ENCODE measurements around the gene TMEM196.

The TMEM196 gene

GRCh38 chr7:19772841-19773760, at the start of gene TMEM196:
Gene TMEM196 (minus strand): TSS chr7:19773617. CDS start chr7:19772696, 921 bp downstream.
- no peak for DNase-seq (ENCODE audit: low read depth in 2 of 2)

- DNase-seq (ENCODE audit: low read depth in 2 of 2) = no peak
Observed at GRCh38 chr7:19816128-19816527, 42.7 kb upstream of the TMEM196 start.

DNA sequence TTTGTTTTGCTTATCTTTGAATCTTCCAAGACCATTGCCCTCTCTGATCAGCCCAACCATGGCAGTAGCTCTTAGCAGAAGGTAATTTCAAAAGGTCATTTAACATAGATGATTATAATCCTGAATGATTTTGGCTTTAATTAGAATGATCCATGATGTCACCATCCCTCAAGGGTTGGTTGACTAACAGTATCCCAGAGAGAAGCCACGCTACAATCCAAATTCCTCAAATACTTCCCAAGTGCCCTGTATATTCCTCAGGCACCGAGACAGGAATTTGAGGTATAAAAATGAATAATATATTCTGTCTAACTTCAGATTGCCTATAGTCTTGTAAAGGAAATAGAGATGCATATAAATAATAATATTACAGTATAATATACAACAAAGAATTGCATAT, 42.1 kb upstream of the TMEM196 start:
- no peak for DNase-seq (ENCODE audit: low read depth in 2 of 2)

DNA sequence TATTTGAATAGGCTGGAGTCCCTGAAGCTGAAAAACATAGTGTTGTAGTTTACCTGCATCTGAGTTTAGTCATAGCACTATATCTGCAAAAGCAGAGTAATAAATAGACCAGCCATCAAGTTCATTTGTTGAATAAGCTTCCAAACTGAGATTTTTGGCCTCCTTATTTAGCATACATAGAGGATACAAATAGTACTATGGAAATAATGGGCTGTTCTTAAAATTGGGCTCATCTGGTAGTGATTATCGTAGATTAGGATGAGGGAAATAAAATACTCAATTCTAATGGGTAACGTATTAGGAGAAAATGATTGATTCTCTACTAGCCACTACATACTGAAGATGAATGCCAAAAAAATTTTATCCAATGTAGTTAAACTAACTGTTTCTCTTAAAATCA, 41.4 kb upstream of the TMEM196 start:
- no peak for DNase-seq (ENCODE audit: low read depth in 2 of 2)

- DNase-seq (ENCODE audit: low read depth in 2 of 2) = no peak
Observed at GRCh38 chr7:19811386-19811785, 38.0 kb upstream of the TMEM196 start.

DNA sequence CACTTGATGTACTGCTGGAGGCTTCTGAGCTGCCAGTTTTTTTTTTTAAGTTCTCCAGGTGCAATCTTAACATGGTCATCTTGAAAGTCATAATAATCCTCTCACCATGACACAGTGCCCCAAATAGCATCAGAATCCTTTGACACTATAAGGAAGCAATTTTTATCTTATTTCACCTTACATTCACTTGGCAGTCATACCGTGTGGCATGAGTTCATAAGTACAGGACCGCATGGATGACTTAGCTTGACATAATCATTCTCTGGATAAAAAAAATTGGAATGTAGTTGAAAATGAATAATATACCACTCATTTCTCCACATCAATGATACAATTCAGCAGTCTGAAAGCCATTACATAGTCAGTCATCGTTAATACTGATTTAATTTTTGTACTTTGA, 25.6 kb upstream of the TMEM196 start:
- no peak for DNase-seq (ENCODE audit: low read depth in 2 of 2)

GRCh38 chr7:19783541-19783940, 10.1 kb upstream of the TMEM196 start:
- DNase-seq (ENCODE audit: low read depth in 2 of 2) = no peak

DNA sequence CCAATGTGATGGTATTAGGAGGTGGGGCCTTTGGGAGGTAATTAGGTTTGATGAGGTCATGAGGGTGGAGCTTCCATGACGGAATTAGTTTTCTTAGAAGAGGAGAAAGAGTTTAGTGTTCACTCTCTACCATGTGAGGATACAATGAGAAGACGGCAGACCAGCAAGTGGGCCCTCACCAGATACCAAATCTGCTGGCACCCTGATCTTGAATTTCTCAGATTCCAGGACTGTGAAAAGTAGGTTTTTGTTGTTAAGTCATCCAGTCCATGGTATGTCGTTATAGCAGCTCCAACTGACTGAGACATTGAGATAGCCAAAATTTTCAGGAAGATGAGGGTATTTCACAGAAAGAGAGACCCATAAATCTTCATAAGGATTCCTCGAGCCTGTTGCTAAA, 3.6 kb upstream of the TMEM196 start:
- DNase-seq (ENCODE audit: low read depth in 2 of 2) = no peak

- DNase-seq (ENCODE audit: low read depth in 2 of 2) = no peak
Observed at GRCh38 chr7:19775578-19775977, 2.2 kb upstream of the TMEM196 start.

- DNase-seq (ENCODE audit: low read depth in 2 of 2) = no peak
Observed at GRCh38 chr7:19772306-19772705, 1.1 kb downstream of the TMEM196 start.

DNA sequence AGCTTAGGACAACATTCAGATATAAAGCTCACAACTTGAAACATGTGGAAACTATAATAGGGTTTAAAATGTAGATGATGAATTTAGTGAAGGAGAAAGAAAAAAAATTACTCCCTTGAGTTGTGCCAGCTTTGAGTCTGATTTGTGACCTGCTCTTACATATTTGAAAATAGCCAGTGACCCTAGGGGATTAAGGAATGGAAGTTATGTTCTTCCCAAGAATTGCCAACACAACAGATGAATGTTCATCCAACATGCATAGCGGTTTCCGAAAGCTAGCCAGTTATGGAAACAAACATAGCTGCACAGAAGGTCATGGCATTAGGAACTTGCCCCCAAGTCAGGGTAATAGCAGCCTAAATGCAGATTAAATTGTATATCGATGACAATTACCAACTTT, 10.8 kb downstream of the TMEM196 start:
- no peak for DNase-seq (ENCODE audit: low read depth in 2 of 2)

DNA sequence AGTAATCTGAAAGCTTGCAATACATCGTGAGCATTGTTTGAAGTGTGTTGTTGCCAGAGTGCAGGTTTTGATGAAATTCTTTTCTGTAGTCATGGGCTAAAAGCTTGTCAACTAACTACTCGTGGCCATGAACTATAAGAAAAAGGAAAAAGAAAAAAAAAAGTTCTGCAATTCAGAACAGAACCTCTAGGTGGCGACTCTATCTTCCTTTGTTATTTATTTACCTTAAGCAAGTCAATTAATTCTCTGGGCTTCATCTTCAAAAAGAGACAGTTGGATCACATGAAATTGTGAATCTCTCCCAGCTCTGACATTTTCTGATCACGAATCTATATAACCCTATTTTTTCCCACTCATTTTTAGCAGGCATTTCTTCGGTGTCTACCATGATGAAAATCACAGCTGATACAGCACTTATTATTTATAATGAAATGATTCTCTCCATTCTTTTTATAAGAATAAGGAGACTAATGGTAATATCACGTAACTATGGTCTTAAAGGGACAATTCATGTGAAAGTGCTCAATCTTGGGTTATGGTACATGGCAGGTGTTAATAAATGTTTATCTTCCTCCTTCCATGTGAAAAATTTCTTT, 18.8 kb downstream of the TMEM196 start:
- DNase-seq (ENCODE audit: low read depth in 2 of 2) = no peak

DNA sequence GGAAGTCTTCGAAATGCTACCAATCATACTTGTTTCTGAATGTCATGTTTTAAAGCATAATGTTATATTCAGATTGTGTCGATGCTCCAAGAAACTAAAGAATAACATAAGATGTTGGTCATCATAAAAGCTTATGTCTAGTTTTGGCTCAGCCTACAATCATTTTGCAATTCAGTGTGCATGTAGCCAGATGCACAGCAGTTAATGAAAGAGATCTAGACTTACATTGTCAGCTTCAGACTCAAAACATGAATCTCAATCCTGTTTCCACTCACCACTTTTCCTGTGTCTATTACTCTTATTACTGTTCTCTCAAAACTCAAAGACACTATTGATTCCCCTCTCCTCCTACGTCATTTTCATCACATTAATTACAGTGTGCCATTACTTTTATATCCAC, 21.4 kb downstream of the TMEM196 start:
- no peak for DNase-seq (ENCODE audit: low read depth in 2 of 2)

GRCh38 chr7:19749658-19750057, 23.8 kb downstream of the TMEM196 start:
- no peak for DNase-seq (ENCODE audit: low read depth in 2 of 2)

GRCh38 chr7:19747740-19748339, 25.6 kb downstream of the TMEM196 start:
- DNase-seq (ENCODE audit: low read depth in 2 of 2) = no peak

GRCh38 chr7:19744075-19744474, 29.3 kb downstream of the TMEM196 start:
- no peak for DNase-seq (ENCODE audit: low read depth in 2 of 2)

GRCh38 chr7:19728716-19729115, 44.7 kb downstream of the TMEM196 start:
- DNase-seq (ENCODE audit: low read depth in 2 of 2) = no peak

DNA sequence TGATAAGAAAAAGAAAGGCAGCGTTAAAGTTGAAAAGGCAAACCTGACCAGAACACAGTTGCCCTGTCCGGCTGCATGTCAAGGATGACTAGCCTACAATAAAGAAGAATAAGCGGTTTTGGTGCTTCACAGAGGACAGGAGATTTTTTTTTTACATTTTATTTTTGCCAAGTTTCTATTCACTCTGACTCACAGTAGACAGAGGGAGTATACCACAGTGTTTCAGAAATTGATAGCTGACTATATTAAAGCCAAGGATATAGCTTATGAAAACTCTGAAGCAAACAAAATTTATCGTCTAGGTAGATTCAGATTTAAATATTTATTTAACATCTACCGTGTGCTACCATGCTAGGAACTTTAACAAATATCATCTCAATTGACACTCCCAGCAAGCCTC, 47.6 kb downstream of the TMEM196 start:
- DNase-seq (ENCODE audit: low read depth in 2 of 2) = no peak

GRCh38 chr7:19715499-19715898, 57.9 kb downstream of the TMEM196 start:
- no peak for DNase-seq (ENCODE audit: low read depth in 2 of 2)

DNA sequence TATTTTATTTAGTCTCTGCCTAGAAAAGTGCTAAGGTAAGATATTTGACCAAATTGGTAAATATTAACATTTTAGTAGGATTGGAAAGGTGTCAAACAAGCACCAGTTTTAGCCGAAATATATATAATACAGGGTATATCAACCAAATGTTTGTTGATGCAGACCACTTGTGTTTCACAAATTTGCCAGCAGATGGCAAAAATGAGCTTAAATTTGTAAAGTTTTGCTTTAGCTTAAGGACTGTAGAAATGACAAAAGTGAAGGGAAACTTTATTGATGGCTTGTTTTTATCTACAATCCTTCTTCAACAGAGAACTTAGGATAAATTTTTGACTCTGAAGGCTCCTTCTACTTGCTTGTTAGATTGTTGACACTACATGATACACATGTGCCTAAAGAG, 59.7 kb downstream of the TMEM196 start:
- DNase-seq (ENCODE audit: low read depth in 2 of 2) = no peak

DNA sequence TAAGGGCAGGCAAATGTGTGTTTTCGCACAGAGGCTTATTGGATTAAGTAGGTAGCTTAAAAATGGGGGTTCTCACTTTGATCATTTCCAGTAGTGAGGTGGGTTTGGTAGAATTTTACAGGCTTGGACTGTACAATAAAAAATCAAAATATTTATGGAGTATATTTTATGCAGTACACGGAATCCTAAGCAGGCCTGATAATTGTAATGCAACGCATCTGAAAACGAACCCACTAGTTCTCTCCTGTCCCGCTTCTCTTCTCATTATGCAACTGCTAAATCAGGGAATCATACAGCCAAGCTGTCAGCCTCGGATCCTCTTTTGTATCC, 64.2 kb downstream of the TMEM196 start:
- DNase-seq (ENCODE audit: low read depth in 2 of 2) = no peak

- DNase-seq (ENCODE audit: low read depth in 2 of 2) = peak; percentile 85 to 86
Observed at GRCh38 chr7:19708397-19709248, 64.8 kb downstream of the TMEM196 start, which contains the start of gene POLR1F. Gene POLR1F (minus strand): TSS chr7:19709037. CDS start chr7:19709016, 21 bp downstream.

All from stimulated activated CD8-positive, alpha-beta memory T cell treated with anti-CD3 and anti-CD28 coated beads, Interleukin-15, amount 100 ng/mL, for 48 hours (primary cell).